Trophoblast cell (in vitro differentiated cells and primary cell): ENCODE results near the gene RNU2-63P.
"Not testable (repeated sequence)": the region's sequence is repeated elsewhere in the genome, so short reads cannot be mapped to it uniquely, and the experiment has no call there.

Source experiments
- DNase-seq, 2 donors: peaks; one replicate each; pipeline ENCODE4 v3.0.0-alpha.2; 2016
- H2AFZ ChIP-seq: 2 replicates; pipeline ENCODE4 v1.6.1; 2013; ENCODE audit warnings: low read length, moderate library complexity, mild to moderate bottlenecking; ENCODE audit not compliant: insufficient read depth, poor library complexity
- H2AK5ac ChIP-seq: 2 replicates; pipeline ENCODE4 v1.6.1; 2013; ENCODE audit warnings: mild to moderate bottlenecking, low read length
- H2BK120ac ChIP-seq: 2 replicates; pipeline ENCODE4 v1.6.1; 2013; ENCODE audit warnings: low read length, mild to moderate bottlenecking, moderate library complexity; ENCODE audit not compliant: insufficient read depth, poor library complexity
- H2BK12ac ChIP-seq: 2 replicates; pipeline ENCODE4 v1.6.1; 2013; ENCODE audit warnings: mild to moderate bottlenecking, low read length, moderate library complexity
- H2BK5ac ChIP-seq: 2 replicates; pipeline ENCODE4 v1.6.1; 2013; ENCODE audit warnings: low read length, low read depth, moderate library complexity, mild to moderate bottlenecking; ENCODE audit not compliant: poor library complexity
- H3K14ac ChIP-seq: 2 replicates; pipeline ENCODE4 v1.6.1; 2013; ENCODE audit warnings: mild to moderate bottlenecking, low read length
- H3K18ac ChIP-seq: 2 replicates; pipeline ENCODE4 v1.6.1; 2013; ENCODE audit warnings: mild to moderate bottlenecking, low read length
- H3K23ac ChIP-seq: 2 replicates; pipeline ENCODE4 v1.6.1; 2013; ENCODE audit warnings: low read length
- H3K27ac ChIP-seq: 2 replicates; pipeline ENCODE4 v1.5.1; 2013; ENCODE audit warnings: low read depth, mild to moderate bottlenecking, inconsistent platforms, low read length, moderate library complexity
- H3K27me3 ChIP-seq: 2 replicates; pipeline ENCODE4 v1.6.1; 2013; ENCODE audit warnings: inconsistent platforms, mild to moderate bottlenecking, low read length, moderate library complexity; ENCODE audit not compliant: insufficient read depth
- H3K36me3 ChIP-seq, 2 experiments: 1 replicate in 1 of 2; 2 replicates in 1 of 2; pipeline ENCODE4 v1.6.1; 2013; ENCODE audit warnings: low read length in 2 of 2, mild to moderate bottlenecking in 2 of 2, moderate library complexity in 1 of 2; ENCODE audit not compliant: insufficient read depth in 2 of 2, control insufficient read depth in 1 of 2
- H3K4ac ChIP-seq: 2 replicates; pipeline ENCODE4 v1.6.1; 2013; ENCODE audit warnings: low read depth, mild to moderate bottlenecking, low read length, moderate library complexity
- H3K4me1 ChIP-seq, 2 experiments: 1 replicate in 1 of 2; 2 replicates in 1 of 2; pipeline ENCODE4 v1.6.1; 2013; ENCODE audit warnings: low read length in 2 of 2, mild to moderate bottlenecking in 2 of 2, moderate library complexity in 1 of 2; ENCODE audit not compliant: insufficient read depth in 2 of 2, control insufficient read depth in 1 of 2
- H3K4me2 ChIP-seq: 2 replicates; pipeline ENCODE4 v1.6.1; 2013; ENCODE audit warnings: inconsistent platforms, mild to moderate bottlenecking, low read length, moderate library complexity
- H3K4me3 ChIP-seq: 2 replicates; pipeline ENCODE4 v1.5.1; 2013; ENCODE audit warnings: mild to moderate bottlenecking, low read depth, low read length, inconsistent platforms
- H3K79me1 ChIP-seq: one replicate; pipeline ENCODE4 v1.6.1; 2013; ENCODE audit warnings: low read length
- H3K79me2 ChIP-seq: 2 replicates; pipeline ENCODE4 v1.6.1; 2013; ENCODE audit warnings: low read length, mild to moderate bottlenecking; ENCODE audit not compliant: control insufficient read depth, insufficient read depth, poor library complexity
- H3K9ac ChIP-seq: 2 replicates; pipeline ENCODE4 v1.6.1; 2013; ENCODE audit warnings: mild to moderate bottlenecking, low read length
- H3K9me3 ChIP-seq: 2 replicates; pipeline ENCODE4 v1.6.1; 2013; ENCODE audit warnings: low read depth, mild to moderate bottlenecking, control low read depth, inconsistent platforms, low read length; ENCODE audit not compliant: insufficient read depth
- H4K12ac ChIP-seq: 2 replicates; pipeline ENCODE4 v1.6.1; 2013; ENCODE audit warnings: low read depth, mild to moderate bottlenecking, low read length, moderate library complexity
- H4K8ac ChIP-seq: 2 replicates; pipeline ENCODE4 v1.6.1; 2013; ENCODE audit warnings: low read depth, mild to moderate bottlenecking, low read length, moderate library complexity
- H4K91ac ChIP-seq: one replicate; pipeline ENCODE4 v1.6.1; 2013; ENCODE audit warnings: low read depth, mild to moderate bottlenecking, low read length, moderate library complexity
- WGBS: extraction: QIAGEN DNeasy Blood & Tissue Kit; methylation state at CpG from one replicate; pipeline ENCODE4 v1.1.7; 2013; ENCODE audit warnings: missing lambda C conversion rate; ENCODE audit not compliant: insufficient read length, insufficient coverage; ENCODE audit errors: extremely low coverage; 5-methylcytosine and 5-hydroxymethylcytosine counted together

RNU2-63P gene

GRCh38 chr2:88048541-88048940, 32.2 kb upstream of the RNU2-63P start:
- WGBS = no CpG with 5 or more reads among the region's 3 CpGs

DNA sequence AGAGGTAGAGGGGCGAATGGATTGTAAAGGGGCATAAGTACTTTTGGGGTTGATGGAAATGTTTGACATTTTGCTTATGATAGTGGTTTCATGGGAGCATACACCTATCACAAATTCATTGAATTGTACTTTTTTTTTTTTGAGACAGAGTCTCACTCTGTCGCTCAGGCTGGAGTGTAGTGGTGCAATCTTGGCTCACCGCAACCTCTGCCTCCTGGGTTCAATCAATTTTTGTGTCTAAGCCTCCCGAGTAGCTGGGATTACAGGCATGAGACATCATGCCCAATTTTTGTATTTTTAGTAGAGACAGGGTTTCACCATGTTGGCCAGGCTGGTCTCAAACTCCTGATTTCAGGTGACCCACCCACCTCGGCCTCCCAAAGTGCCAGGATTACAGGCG, 29.2 kb upstream of the RNU2-63P start:
- not testable (repeated sequence) for H2BK5ac ChIP-seq, H2BK120ac ChIP-seq, H3K27ac ChIP-seq, H3K4me2 ChIP-seq, H3K9ac ChIP-seq, H3K18ac ChIP-seq, H3K4ac ChIP-seq, H4K8ac ChIP-seq, H3K23ac ChIP-seq, H3K79me1 ChIP-seq, H4K12ac ChIP-seq, DNase-seq, H2BK12ac ChIP-seq, H3K9me3 ChIP-seq, H3K14ac ChIP-seq, H3K36me3 ChIP-seq, H3K79me2 ChIP-seq, H3K27me3 ChIP-seq, H4K91ac ChIP-seq, H2AFZ ChIP-seq, H3K4me1 ChIP-seq, H3K4me3 ChIP-seq, H2AK5ac ChIP-seq
- WGBS = no CpG with 5 or more reads among the region's 6 CpGs

More at GRCh38 chr2:88048541-88048940, 32.2 kb upstream of the RNU2-63P start:
- no peaks in the 10 kb centered on the region for H3K4me1 ChIP-seq
- H2AFZ ChIP-seq = no peak overlapping the region
- no peak overlapping the region for H3K14ac ChIP-seq
- no peaks in the 10 kb centered on the region for H3K79me2 ChIP-seq
- H3K4ac ChIP-seq = no peak overlapping the region
- no peaks in the 10 kb centered on the region for H3K27me3 ChIP-seq
- H4K12ac ChIP-seq = no peak overlapping the region
- H3K4me2 ChIP-seq = no peak overlapping the region
- no peak overlapping the region for H2AK5ac ChIP-seq
- H3K23ac ChIP-seq = no peak overlapping the region
- no peak overlapping the region for H4K8ac ChIP-seq
- no peak overlapping the region for H4K91ac ChIP-seq
- no peak overlapping the region for H2BK5ac ChIP-seq
- no peaks in the 10 kb centered on the region for H3K79me1 ChIP-seq
- no peak overlapping the region for H3K18ac ChIP-seq
- H2BK120ac ChIP-seq = no peak overlapping the region
- H2BK12ac ChIP-seq = no peak overlapping the region
- no peak overlapping the region for H3K4me3 ChIP-seq
- peaks cover 0 to 2% of the 10 kb centered on the region in 2 experiments for H3K36me3 ChIP-seq
- DNase-seq = no peak
- no peak overlapping the region for H3K27ac ChIP-seq
- H3K9ac ChIP-seq = no peak overlapping the region
- no peaks in the 10 kb centered on the region for H3K9me3 ChIP-seq

DNA sequence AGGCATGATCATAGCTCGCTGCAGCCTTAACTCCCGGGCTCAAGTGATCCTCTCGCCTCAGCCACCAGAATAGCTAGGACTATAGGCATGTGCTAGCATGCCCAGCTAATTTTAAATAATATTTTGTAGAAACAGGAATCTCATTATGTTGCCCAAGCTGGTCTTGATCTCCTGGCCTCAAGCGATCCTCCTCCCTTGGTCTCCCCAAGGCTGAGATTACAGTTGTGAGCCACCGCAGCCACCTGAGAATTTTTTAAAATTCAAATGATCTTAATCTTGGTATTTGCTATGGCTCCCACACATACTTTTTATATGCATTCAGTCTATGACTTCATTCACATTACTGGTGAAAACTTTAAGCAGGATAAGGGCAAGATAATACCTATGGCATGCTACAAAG, 26.1 kb upstream of the RNU2-63P start:
- peaks cover 0 to 4% of the 10 kb centered on the region in 2 experiments for H3K4me1 ChIP-seq
- H3K79me2 ChIP-seq = no peaks in the 10 kb centered on the region
- H3K27me3 ChIP-seq = no peaks in the 10 kb centered on the region
- no peaks in the 10 kb centered on the region for H3K9me3 ChIP-seq
- H3K4me3 ChIP-seq = no peak overlapping the region
- DNase-seq = peak; percentile 80 to 92
- H2BK12ac ChIP-seq = no peak overlapping the region
- no peak overlapping the region for H3K4ac ChIP-seq
- H4K12ac ChIP-seq = no peak overlapping the region
- no peak overlapping the region for H2AK5ac ChIP-seq
- H3K18ac ChIP-seq = peak overlapping the region; percentile 45
- no peak overlapping the region for H3K14ac ChIP-seq
- no peak overlapping the region for H3K4me2 ChIP-seq
- WGBS = no CpG with 5 or more reads among the region's 5 CpGs
- no peak overlapping the region for H3K9ac ChIP-seq
- H3K27ac ChIP-seq = no peak overlapping the region
- no peak overlapping the region for H2BK120ac ChIP-seq
- H4K91ac ChIP-seq = no peak overlapping the region
- H4K8ac ChIP-seq = no peak overlapping the region
- no peak overlapping the region for H2AFZ ChIP-seq
- no peaks in the 10 kb centered on the region for H3K79me1 ChIP-seq
- no peaks in the 10 kb centered on the region for H3K36me3 ChIP-seq
- no peak overlapping the region for H3K23ac ChIP-seq
- no peak overlapping the region for H2BK5ac ChIP-seq

DNA sequence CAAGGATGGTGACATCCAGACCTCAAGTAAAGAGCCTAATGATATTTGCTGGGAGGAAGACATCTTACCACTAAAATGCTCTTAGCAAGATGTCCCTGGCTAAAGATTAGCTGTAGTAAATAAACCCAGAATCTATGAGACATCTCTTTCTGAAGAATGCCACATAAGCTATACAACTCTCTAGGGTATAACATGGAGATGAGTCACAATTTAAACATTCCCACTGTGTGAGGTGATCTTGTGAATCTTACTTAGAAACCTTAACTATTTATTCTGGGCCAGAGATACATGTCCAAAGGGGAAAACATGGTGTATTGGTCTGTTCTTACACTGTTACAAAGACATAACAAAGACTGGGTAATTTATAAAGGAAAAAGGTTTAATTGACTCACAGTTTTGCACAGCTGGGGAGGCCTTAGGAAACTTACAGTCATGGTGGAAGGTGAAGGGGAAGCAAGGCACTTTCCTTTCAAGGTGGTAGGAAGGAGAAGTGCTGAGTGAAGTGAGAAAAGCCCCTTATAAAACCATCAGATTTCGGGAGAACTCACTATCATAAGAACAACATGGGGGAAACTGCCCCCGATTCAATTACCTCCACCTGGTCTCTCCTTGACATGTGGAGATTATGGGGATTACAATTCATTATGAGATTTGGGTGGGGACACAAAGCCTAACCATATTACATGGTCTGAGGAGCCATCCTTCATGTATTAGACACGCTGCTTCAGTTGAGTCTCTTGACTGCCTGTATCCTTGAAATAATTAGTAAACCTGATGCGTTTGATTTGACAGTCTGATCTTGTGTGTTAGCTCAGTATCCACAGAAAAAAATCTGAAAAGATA, 22.1 kb upstream of the RNU2-63P start:
- H3K18ac ChIP-seq = no peak overlapping the region
- H3K4me3 ChIP-seq = no peak overlapping the region
- H4K8ac ChIP-seq = no peak overlapping the region
- no peak overlapping the region for H3K23ac ChIP-seq
- no peak overlapping the region for H3K14ac ChIP-seq
- H2BK5ac ChIP-seq = no peak overlapping the region
- peaks cover 0 to 4% of the 10 kb centered on the region in 2 experiments for H3K4me1 ChIP-seq
- H3K79me2 ChIP-seq = no peaks in the 10 kb centered on the region
- no peak overlapping the region for H3K9ac ChIP-seq
- H3K4me2 ChIP-seq = no peak overlapping the region
- no peak overlapping the region for H3K27ac ChIP-seq
- no peak overlapping the region for H4K91ac ChIP-seq
- no peaks in the 10 kb centered on the region for H3K36me3 ChIP-seq
- no peaks in the 10 kb centered on the region for H3K27me3 ChIP-seq
- WGBS = no CpG with 5 or more reads among the region's 4 CpGs
- H2BK12ac ChIP-seq = no peak overlapping the region
- H2AK5ac ChIP-seq = no peak overlapping the region
- no peaks in the 10 kb centered on the region for H3K9me3 ChIP-seq
- H3K4ac ChIP-seq = no peak overlapping the region
- peak in 1 of 2 donors; percentile 57 for DNase-seq
- H2BK120ac ChIP-seq = no peak overlapping the region
- no peak overlapping the region for H2AFZ ChIP-seq
- H4K12ac ChIP-seq = no peak overlapping the region
- H3K79me1 ChIP-seq = no peaks in the 10 kb centered on the region
